ENCODE measurements around the gene HELZ. TPM values are rescaled to one million over a fixed set of nuclear protein-coding genes. Genes with fewer than 3 reads are reported as not detected.

The HELZ gene
- total RNA-seq, 1 experiment from 2014 or later: 40.5 TPM

- CTCF ChIA-PET: interaction anchor here (0.9 to 1.1 kb wide), 2 partner anchors 15 to 16 kb away, joined by 3 read pairs; no protein-coding TSS in a partner anchor
- Histone ChIP-seq H2AFZ (ENCODE audit: low read depth, low read length, poor library complexity, severe bottlenecking) (no peak overlapping the region), H3K36me3 (ENCODE audit: control insufficient read depth in 1 of 2, insufficient read depth in 2 of 2, low read length in 2 of 2) (peaks cover 4 to 10% of the 10 kb centered on the region in 2 experiments; a peak in 3 of 4 replicates), H3K4me3 (replicated peaks in 1 of 2; ENCODE audit: low read depth in 1 of 2, low read length in 2 of 2) (no peak overlapping the region), H3K9me3 (ENCODE audit: control insufficient read depth in 1 of 2, insufficient read depth in 1 of 2, low read depth in 1 of 2, low read length in 2 of 2) (no peaks in the 10 kb centered on the region), H3K4me2 (ENCODE audit: low read length) (no peak overlapping the region), H3K9ac (ENCODE audit: low read length) (no peak overlapping the region), H3K4me1 (ENCODE audit: control insufficient read depth in 1 of 2, insufficient read depth in 2 of 2, low read length in 2 of 2) (no peaks in the 10 kb centered on the region), H4K20me1 (ENCODE audit: insufficient read depth) (no peaks in the 10 kb centered on the region), H3K27ac (ENCODE audit: low read depth, low read length) (no peak overlapping the region), H3K27me3 (ENCODE audit: insufficient read depth, low read length) (no peaks in the 10 kb centered on the region), H3K79me2 (ENCODE audit: insufficient read depth, low read length) (no peaks in the 10 kb centered on the region), H3K9me2 (ENCODE audit: insufficient read depth) (no peaks in the 10 kb centered on the region)
- no TSS peak for BruUV-seq (replicated peaks)
- ATAC-seq (no peak), DNase-seq (ENCODE audit: low read depth, low spot score) (no peak)
- RAD21 ChIA-PET (ENCODE audit: low non-redundant PET in 1 of 2, low total read pairs in 2 of 2, uncharacterized antibody in 2 of 2, unreplicated experiment in 2 of 2): no interaction called here
- intact Hi-C loops (cut with micrococcal nuclease): no loop called here
- POLR2A ChIA-PET: no interaction called here
- TF ChIP-seq POLR2AphosphoS5 (IDR thresholded peaks at IDR 0.05; ENCODE audit: low read depth, low read length) (no peak), CEBPB (IDR thresholded peaks at IDR 0.05; ENCODE audit: low read depth) (no peak), TCF7L2 (IDR thresholded peaks at IDR 0.05; ENCODE audit: borderline replicate concordance, extremely low read depth, insufficient read depth, insufficient read length) (no peak), YY1 (IDR thresholded peaks at IDR 0.05; ENCODE audit: extremely low read depth, insufficient replicate concordance, low read depth, low read length) (no peak), SRF (IDR thresholded peaks at IDR 0.05; ENCODE audit: low read depth) (no peak)
Measured at GRCh38 chr17:67132366-67132765, 112.6 kb downstream of the HELZ start.

- ChIA-PET POLR2A (no interaction called here), CTCF (interaction anchor here (1.2 kb wide), 1 partner anchor 9 kb away, joined by 3 read pairs; no protein-coding TSS in a partner anchor)
- no peaks in the 10 kb centered on the region for H3K9me2 ChIP-seq (ENCODE audit: insufficient read depth)
- TF ChIP-seq CEBPB (IDR thresholded peaks at IDR 0.05; ENCODE audit: low read depth) (no peak), SIN3A (IDR thresholded peaks at IDR 0.05; ENCODE audit: low read depth) (no peak), SP1 (IDR thresholded peaks at IDR 0.05; ENCODE audit: low read depth) (no peak), SRF (IDR thresholded peaks at IDR 0.05; ENCODE audit: low read depth) (no peak), EZH2 (IDR thresholded peaks at IDR 0.05) (no peak), TCF7L2 (IDR thresholded peaks at IDR 0.05; ENCODE audit: borderline replicate concordance, extremely low read depth, insufficient read depth, insufficient read length) (no peak), POLR2A (IDR thresholded peaks at IDR 0.05; ENCODE audit: borderline replicate concordance, extremely low read depth, insufficient read depth, insufficient read length) (no peak), ZBTB33 (IDR thresholded peaks at IDR 0.05; ENCODE audit: extremely low read depth, insufficient replicate concordance, low read length) (no peak), JUND (IDR thresholded peaks at IDR 0.05) (no peak), REST (IDR thresholded peaks at IDR 0.05; ENCODE audit: low read depth) (no peak), ZNF274 (IDR thresholded peaks at IDR 0.05; ENCODE audit: low read depth, low read length) (no peak), EGR1 (IDR thresholded peaks at IDR 0.05; ENCODE audit: low read depth) (no peak), RAD21 (IDR thresholded peaks at IDR 0.05; ENCODE audit: low read depth) (no peak), ATF3 (IDR thresholded peaks at IDR 0.05) (no peak)
Measured at GRCh38 chr17:67130768-67131167, 114.2 kb downstream of the HELZ start.

More at GRCh38 chr17:67130768-67131167, 114.2 kb downstream of the HELZ start:
- H3K4me1 ChIP-seq (ENCODE audit: control insufficient read depth in 1 of 2, insufficient read depth in 2 of 2, low read length in 2 of 2): no peaks in the 10 kb centered on the region
- peaks cover under 1 to 2% of the 10 kb centered on the region in 2 experiments; a peak in 1 of 4 replicates for H3K36me3 ChIP-seq (ENCODE audit: control insufficient read depth in 1 of 2, insufficient read depth in 2 of 2, low read length in 2 of 2)
- no peak overlapping the region for H3K27ac ChIP-seq (ENCODE audit: low read depth, low read length)
- no peak overlapping the region for H3K4me3 ChIP-seq (replicated peaks in 1 of 2; ENCODE audit: low read depth in 1 of 2, low read length in 2 of 2)
- H3K27me3 ChIP-seq (ENCODE audit: insufficient read depth, low read length): no peaks in the 10 kb centered on the region
- H3K9ac ChIP-seq (ENCODE audit: low read length): no peak overlapping the region
- no peaks in the 10 kb centered on the region for H4K20me1 ChIP-seq (ENCODE audit: insufficient read depth)
- no peak for ATAC-seq
- RAD21 ChIA-PET (ENCODE audit: low non-redundant PET in 1 of 2, low total read pairs in 2 of 2, uncharacterized antibody in 2 of 2, unreplicated experiment in 2 of 2): no interaction called here
- intact Hi-C loops (cut with micrococcal nuclease): no loop called here
- no TSS peak for BruUV-seq (replicated peaks)
- no peak for DNase-seq (ENCODE audit: low read depth, low spot score)
- no peak overlapping the region for H3K4me2 ChIP-seq (ENCODE audit: low read length)
- H3K9me3 ChIP-seq (ENCODE audit: control insufficient read depth in 1 of 2, insufficient read depth in 1 of 2, low read depth in 1 of 2, low read length in 2 of 2): no peaks in the 10 kb centered on the region
- H2AFZ ChIP-seq (ENCODE audit: low read depth, low read length, poor library complexity, severe bottlenecking): no peak overlapping the region
- H3K79me2 ChIP-seq (ENCODE audit: insufficient read depth, low read length): no peaks in the 10 kb centered on the region
